ENCODE data around the gene KCMF1. TPM values are rescaled to one million over a fixed set of nuclear protein-coding genes. Genes with fewer than 3 reads are reported as not detected.

The KCMF1 gene
- total RNA-seq, 1 donor from 2014 or later, result 46.8 TPM

GRCh38 chr2:85071096-85071495, 100.1 kb downstream of the KCMF1 start:
- H3K9me3 Mint-ChIP-seq (ENCODE audit: unreplicated experiment), result peaks cover 5% of the 10 kb centered on the region
- H3K4me3 Mint-ChIP-seq (ENCODE audit: unreplicated experiment), result no peak overlapping the region
- TF ChIP-seq CTCF (IDR thresholded peaks at IDR 0.05; ENCODE audit: partially characterized antibody, unreplicated experiment), result no peak
- peaks cover 11% of the 10 kb centered on the region for H3K4me1 Mint-ChIP-seq (ENCODE audit: low read depth, unreplicated experiment)
- H3K27me3 Mint-ChIP-seq (ENCODE audit: unreplicated experiment), result no peaks in the 10 kb centered on the region
- no peak overlapping the region for H3K27ac Mint-ChIP-seq (ENCODE audit: unreplicated experiment)
- DNase-seq, result no peak
- H3K36me3 Mint-ChIP-seq (ENCODE audit: unreplicated experiment), result no peaks in the 10 kb centered on the region

- H3K27me3 Mint-ChIP-seq (ENCODE audit: unreplicated experiment), result peaks cover 2% of the 10 kb centered on the region
- no peaks in the 10 kb centered on the region for H3K36me3 Mint-ChIP-seq (ENCODE audit: unreplicated experiment)
- DNase-seq, result no peak
- no peak for TF ChIP-seq CTCF (IDR thresholded peaks at IDR 0.05; ENCODE audit: partially characterized antibody, unreplicated experiment)
- peaks cover 10% of the 10 kb centered on the region for H3K4me1 Mint-ChIP-seq (ENCODE audit: low read depth, unreplicated experiment)
- no peak overlapping the region for H3K27ac Mint-ChIP-seq (ENCODE audit: unreplicated experiment)
- no peak overlapping the region for H3K4me3 Mint-ChIP-seq (ENCODE audit: unreplicated experiment)
- peaks cover 3% of the 10 kb centered on the region for H3K9me3 Mint-ChIP-seq (ENCODE audit: unreplicated experiment)
These were observed 102.1 kb downstream of the KCMF1 start for GRCh38 chr2:85073033-85073432.

- Mint-ChIP-seq H3K27ac (ENCODE audit: unreplicated experiment) (no peak overlapping the region), H3K27me3 (ENCODE audit: unreplicated experiment) (peaks cover 2% of the 10 kb centered on the region), H3K4me1 (ENCODE audit: low read depth, unreplicated experiment) (peaks cover 8% of the 10 kb centered on the region), H3K4me3 (ENCODE audit: unreplicated experiment) (no peak overlapping the region), H3K9me3 (ENCODE audit: unreplicated experiment) (peaks cover 3% of the 10 kb centered on the region), H3K36me3 (ENCODE audit: unreplicated experiment) (no peaks in the 10 kb centered on the region)
- TF ChIP-seq CTCF (IDR thresholded peaks at IDR 0.05; ENCODE audit: partially characterized antibody, unreplicated experiment), result no peak
- no peak for DNase-seq
These were observed 105.8 kb downstream of the KCMF1 start for GRCh38 chr2:85076618-85077274.

- Mint-ChIP-seq H3K27ac (ENCODE audit: unreplicated experiment) (no peak overlapping the region), H3K36me3 (ENCODE audit: unreplicated experiment) (no peaks in the 10 kb centered on the region), H3K27me3 (ENCODE audit: unreplicated experiment) (peaks cover 2% of the 10 kb centered on the region), H3K4me1 (ENCODE audit: low read depth, unreplicated experiment) (peaks cover 8% of the 10 kb centered on the region), H3K4me3 (ENCODE audit: unreplicated experiment) (no peak overlapping the region), H3K9me3 (ENCODE audit: unreplicated experiment) (peaks cover 3% of the 10 kb centered on the region)
- TF ChIP-seq CTCF (IDR thresholded peaks at IDR 0.05; ENCODE audit: partially characterized antibody, unreplicated experiment), result no peak
- no peak for DNase-seq
These were observed 107.0 kb downstream of the KCMF1 start for GRCh38 chr2:85077859-85078419.

- peaks cover 2% of the 10 kb centered on the region for H3K27me3 Mint-ChIP-seq (ENCODE audit: unreplicated experiment)
These were observed 107.6 kb downstream of the KCMF1 start for GRCh38 chr2:85078536-85078935.

More at GRCh38 chr2:85078536-85078935, 107.6 kb downstream of the KCMF1 start:
- Mint-ChIP-seq H3K9me3 (ENCODE audit: unreplicated experiment) (peaks cover 3% of the 10 kb centered on the region), H3K36me3 (ENCODE audit: unreplicated experiment) (no peaks in the 10 kb centered on the region), H3K4me1 (ENCODE audit: low read depth, unreplicated experiment) (peaks cover 8% of the 10 kb centered on the region), H3K4me3 (ENCODE audit: unreplicated experiment) (no peak overlapping the region), H3K27ac (ENCODE audit: unreplicated experiment) (no peak overlapping the region)
- no peak for DNase-seq
- TF ChIP-seq CTCF (IDR thresholded peaks at IDR 0.05; ENCODE audit: partially characterized antibody, unreplicated experiment), result no peak

Measured in glutamatergic neuron (in vitro differentiated cells).